Measurements from ENCODE around the gene NTPCR.
A peak's percentile ranks its signal among the peaks of the same experiment; 100 is the strongest.

NTPCR gene

GRCh38 chr1:232970508-232970907 lies 20.1 kb downstream of the NTPCR start:
- FAIRE-seq: no peak
- no peak for TF ChIP-seq CTCF (IDR thresholded peaks at IDR 0.05; ENCODE audit: insufficient read depth, missing control alignments)
- DNase-seq (ENCODE audit: insufficient read length, low spot score): no peak

GRCh38 chr1:232973652-232974611 lies 23.5 kb downstream of the NTPCR start:
- FAIRE-seq (peak; percentile 88), DNase-seq (ENCODE audit: insufficient read length, low spot score) (no peak)
- TF ChIP-seq CTCF (IDR thresholded peaks at IDR 0.05; ENCODE audit: insufficient read depth, missing control alignments): no peak

- DNase-seq (ENCODE audit: insufficient read length, low spot score) (no peak), FAIRE-seq (peak; percentile 95)
- TF ChIP-seq CTCF (IDR thresholded peaks at IDR 0.05; ENCODE audit: insufficient read depth, missing control alignments): no peak
Measured at GRCh38 chr1:232974971-232975370, 24.6 kb downstream of the NTPCR start.

- TF ChIP-seq CTCF (IDR thresholded peaks at IDR 0.05; ENCODE audit: insufficient read depth, missing control alignments): no peak
- FAIRE-seq (peak; percentile 81), DNase-seq (ENCODE audit: insufficient read length, low spot score) (no peak)
Measured at GRCh38 chr1:232978091-232978634, 27.8 kb downstream of the NTPCR start.

GRCh38 chr1:232978815-232979214 lies 28.4 kb downstream of the NTPCR start:
- DNase-seq (ENCODE audit: insufficient read length, low spot score) (no peak), FAIRE-seq (no peak)
- TF ChIP-seq CTCF (IDR thresholded peaks at IDR 0.05; ENCODE audit: insufficient read depth, missing control alignments): no peak

- TF ChIP-seq CTCF (IDR thresholded peaks at IDR 0.05; ENCODE audit: insufficient read depth, missing control alignments): no peak
- DNase-seq (ENCODE audit: insufficient read length, low spot score) (no peak), FAIRE-seq (no peak)
Measured at GRCh38 chr1:232979558-232979957, 29.1 kb downstream of the NTPCR start.

All from D721Med (cell line).